Caco-2 (cell line): ENCODE measurements around the gene IRX3. TPM values are rescaled to one million over a fixed set of nuclear protein-coding genes. Genes with fewer than 3 reads are reported as not detected.

Source experiments
- BruUV-seq: library from RNA; stranded (reverse); fragments of 400-500 nt; replicated peaks from 2 replicates; lab custom pipeline; 2021; lab: Mats Ljungman, UMichigan
- CTCF ChIA-PET: fragments of 300-600 bp; sonication (Branson Sonifier 250); formaldehyde crosslinking; loops from one replicate; lab custom pipeline; 2022; ENCODE audit warnings: antibody characterized with exemption; lab: Charles Lee
- POLR2A ChIA-PET: fragments of 300-600 bp; sonication (Branson Sonifier 250); formaldehyde crosslinking; loops from one replicate; lab custom pipeline; 2022; ENCODE audit warnings: antibody characterized with exemption; lab: Charles Lee
- DNase-seq, 2 experiments: peaks; one replicate each; pipeline versions ENCODE4 v3.0.0 to v3.0.0-alpha.2; 2020 to 2022
- H3K27me3 ChIP-seq: replicated peaks from 2 replicates; pipeline ENCODE4 v1.6.0; 2011; ENCODE audit warnings: low read length; ENCODE audit not compliant: control insufficient read depth, insufficient read depth
- H3K36me3 ChIP-seq: 2 replicates; pipeline ENCODE4 v1.5.1; 2011; ENCODE audit warnings: low read length; ENCODE audit not compliant: control insufficient read depth, insufficient read depth
- H3K4me1 ChIP-seq: fragments of 250-450 bp; sonication (Bioruptor Pico); 2 replicates; pipeline ENCODE4 v1.5.1; 2020; ENCODE audit warnings: mild to moderate bottlenecking
- H3K4me3 ChIP-seq: 2 replicates; pipeline ENCODE4 v1.5.1; 2011; ENCODE audit warnings: low read depth, mild to moderate bottlenecking, control low read depth, low read length
- H3K9me3 ChIP-seq: fragments of 250-450 bp; sonication (Bioruptor Pico); 2 replicates; pipeline ENCODE4 v1.5.1; 2020; ENCODE audit warnings: mild to moderate bottlenecking, moderate library complexity
- H3K27ac Mint-ChIP-seq: one replicate; pipeline ENCODE4 v1.8.0; 2022; ENCODE audit warnings: mixed read lengths; ENCODE audit not compliant: unreplicated experiment
- H3K27me3 Mint-ChIP-seq: one replicate; pipeline ENCODE4 v1.8.0; 2022; ENCODE audit warnings: mixed read lengths; ENCODE audit not compliant: insufficient read depth, unreplicated experiment
- H3K36me3 Mint-ChIP-seq: one replicate; pipeline ENCODE4 v1.8.0; 2022; ENCODE audit warnings: mild to moderate bottlenecking, mixed read lengths; ENCODE audit not compliant: insufficient read depth, unreplicated experiment
- H3K4me1 Mint-ChIP-seq: one replicate; pipeline ENCODE4 v1.8.0; 2022; ENCODE audit warnings: low read depth, mixed read lengths; ENCODE audit not compliant: unreplicated experiment
- H3K4me3 Mint-ChIP-seq: one replicate; pipeline ENCODE4 v1.8.0; 2022; ENCODE audit warnings: mild to moderate bottlenecking, moderate library complexity, mixed read lengths; ENCODE audit not compliant: unreplicated experiment
- H3K9me3 Mint-ChIP-seq: one replicate; pipeline ENCODE4 v1.8.0; 2022; ENCODE audit warnings: mixed read lengths; ENCODE audit not compliant: unreplicated experiment
- CTCF ChIP-seq, 2 experiments: fragments of 200-600 bp in 1 of 2; IDR thresholded peaks; 1 replicate in 1 of 2; 2 replicates in 1 of 2; pipeline versions ENCODE4 v1.5.1 to v1.8.0; 2011 to 2022; ENCODE audit warnings: antibody characterized with exemption in 1 of 2, control low read depth in 1 of 2, inconsistent platforms in 1 of 2, low read depth in 1 of 2, low read length in 1 of 2, mild to moderate bottlenecking in 1 of 2, moderate library complexity in 1 of 2; ENCODE audit not compliant: insufficient read depth in 1 of 2, severe bottlenecking in 1 of 2, unreplicated experiment in 1 of 2
- intact Hi-C: fragments of 100-400 bp; cut with micrococcal nuclease; formaldehyde crosslinking; loops from one replicate; pipeline ENCODE4 v1.10.0; 2022; ENCODE audit not compliant: unreplicated experiment
- total RNA-seq: library from RNA; stranded (reverse); gene quantifications from 2 replicates; pipeline ENCODE4 v1.2.3, GENCODE V29; 2022

Gene IRX3
- total RNA-seq, 1 experiment from 2014 or later = 73.3 TPM

- CTCF ChIA-PET = no interaction called here
- no peak overlapping the region for H3K4me3 Mint-ChIP-seq
- H3K36me3 Mint-ChIP-seq = no peaks in the 10 kb centered on the region
Measured at GRCh38 chr16:54325616-54326265, 39.2 kb upstream of the IRX3 start.

GRCh38 chr16:54324716-54325115 is 38.1 kb upstream of the IRX3 start:
- ChIA-PET CTCF (no interaction called here), POLR2A (interaction anchor here (0.6 kb wide), 1 partner anchor 78 kb away, joined by 3 read pairs; no protein-coding TSS in a partner anchor)
- H3K27me3 ChIP-seq = no peaks in the 10 kb centered on the region
- no peaks in the 10 kb centered on the region for H3K36me3 Mint-ChIP-seq
- TF ChIP-seq CTCF (IDR thresholded peaks at IDR 0.05; ENCODE audit: insufficient read depth in 1 of 2, low read depth in 1 of 2, low read length in 1 of 2, severe bottlenecking in 1 of 2, unreplicated experiment in 1 of 2) = no peak
- no peaks in the 10 kb centered on the region for H3K9me3 Mint-ChIP-seq
- no peaks in the 10 kb centered on the region for H3K4me1 Mint-ChIP-seq
- H3K9me3 ChIP-seq = no peaks in the 10 kb centered on the region
- H3K27me3 Mint-ChIP-seq = no peaks in the 10 kb centered on the region
- intact Hi-C loops = no loop called here
- H3K4me3 Mint-ChIP-seq = no peak overlapping the region
- no peak overlapping the region for H3K4me3 ChIP-seq
- no peak overlapping the region for H3K27ac Mint-ChIP-seq
- DNase-seq = no peak
- no peaks in the 10 kb centered on the region for H3K4me1 ChIP-seq
- no TSS peak for BruUV-seq
- H3K36me3 ChIP-seq = no peaks in the 10 kb centered on the region

More at GRCh38 chr16:54325616-54326265, 39.2 kb upstream of the IRX3 start:
- intact Hi-C loops = no loop called here
- Histone ChIP-seq H3K9me3 (no peaks in the 10 kb centered on the region), H3K4me1 (no peaks in the 10 kb centered on the region), H3K27me3 (no peaks in the 10 kb centered on the region), H3K4me3 (no peak overlapping the region), H3K36me3 (no peaks in the 10 kb centered on the region)
- Mint-ChIP-seq H3K9me3 (no peaks in the 10 kb centered on the region), H3K27ac (no peak overlapping the region), H3K4me1 (no peaks in the 10 kb centered on the region), H3K27me3 (no peaks in the 10 kb centered on the region)
- no peak for DNase-seq
- POLR2A ChIA-PET = no interaction called here
- no peak for TF ChIP-seq CTCF (IDR thresholded peaks at IDR 0.05; ENCODE audit: insufficient read depth in 1 of 2, low read depth in 1 of 2, low read length in 1 of 2, severe bottlenecking in 1 of 2, unreplicated experiment in 1 of 2)
- no TSS peak for BruUV-seq

- BruUV-seq = no TSS peak
- no peaks in the 10 kb centered on the region for H3K36me3 ChIP-seq
- H3K36me3 Mint-ChIP-seq = no peaks in the 10 kb centered on the region
- H3K27me3 Mint-ChIP-seq = no peaks in the 10 kb centered on the region
- H3K4me1 ChIP-seq = no peaks in the 10 kb centered on the region
- H3K27ac Mint-ChIP-seq = no peak overlapping the region
- H3K27me3 ChIP-seq = no peaks in the 10 kb centered on the region
- no peaks in the 10 kb centered on the region for H3K9me3 ChIP-seq
- no peaks in the 10 kb centered on the region for H3K9me3 Mint-ChIP-seq
- no peak for TF ChIP-seq CTCF (IDR thresholded peaks at IDR 0.05; ENCODE audit: insufficient read depth in 1 of 2, low read depth in 1 of 2, low read length in 1 of 2, severe bottlenecking in 1 of 2, unreplicated experiment in 1 of 2)
- H3K4me3 Mint-ChIP-seq = no peak overlapping the region
- no peaks in the 10 kb centered on the region for H3K4me1 Mint-ChIP-seq
- no peak for DNase-seq
- H3K4me3 ChIP-seq = no peak overlapping the region
- POLR2A ChIA-PET = no interaction called here
- intact Hi-C loops = no loop called here
- CTCF ChIA-PET = no interaction called here
Measured at GRCh38 chr16:54320697-54321340, 34.2 kb upstream of the IRX3 start.
